Measurements from ENCODE around the gene GLG1. TPM values are rescaled to one million over a fixed set of nuclear protein-coding genes. Genes with fewer than 3 reads are reported as not detected.
"Not testable (repeated sequence)": the region's sequence is repeated elsewhere in the genome, so short reads cannot be mapped to it uniquely, and the experiment has no call there.

GLG1 gene
- polyA plus RNA-seq, 2 of the 4 experiments (the other 2 are of a cell fraction), result 51.9 to 90.6 TPM

DNA sequence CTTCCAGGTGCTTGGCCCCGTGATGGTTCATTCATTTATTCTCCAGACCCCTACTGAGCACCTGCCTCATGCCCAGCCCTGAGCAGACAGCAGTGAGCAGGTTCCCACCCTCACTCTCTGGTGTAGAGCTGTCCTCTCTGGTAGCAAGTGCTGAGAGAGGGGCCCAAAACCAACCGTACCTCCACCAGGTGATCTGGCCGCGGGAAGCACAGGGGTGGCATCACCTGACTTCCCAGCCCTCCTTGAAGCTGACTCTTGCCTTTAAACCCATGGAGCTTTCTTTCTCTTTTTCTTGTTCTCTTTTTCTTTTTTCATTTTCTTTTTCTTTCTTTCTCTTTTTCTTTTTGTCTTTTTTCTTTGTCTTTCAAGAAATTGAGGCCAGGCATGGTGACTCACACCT is 206.7 kb downstream of the GLG1 start:
- ATAC-seq; H3K4me1 ChIP-seq; H3K4me2 ChIP-seq; CTCF ChIA-PET; POLR2A ChIA-PET; FAIRE-seq; H3K9me3 ChIP-seq; H3K4me3 ChIP-seq; H3K27ac ChIP-seq; DNase-seq (ENCODE audit: low read depth in 1 of 2, low spot score in 1 of 2): not testable (repeated sequence)
- WGBS (ENCODE audit: missing lambda C conversion rate), result 85% methylated on average over 3 of the region's 4 CpGs

DNA sequence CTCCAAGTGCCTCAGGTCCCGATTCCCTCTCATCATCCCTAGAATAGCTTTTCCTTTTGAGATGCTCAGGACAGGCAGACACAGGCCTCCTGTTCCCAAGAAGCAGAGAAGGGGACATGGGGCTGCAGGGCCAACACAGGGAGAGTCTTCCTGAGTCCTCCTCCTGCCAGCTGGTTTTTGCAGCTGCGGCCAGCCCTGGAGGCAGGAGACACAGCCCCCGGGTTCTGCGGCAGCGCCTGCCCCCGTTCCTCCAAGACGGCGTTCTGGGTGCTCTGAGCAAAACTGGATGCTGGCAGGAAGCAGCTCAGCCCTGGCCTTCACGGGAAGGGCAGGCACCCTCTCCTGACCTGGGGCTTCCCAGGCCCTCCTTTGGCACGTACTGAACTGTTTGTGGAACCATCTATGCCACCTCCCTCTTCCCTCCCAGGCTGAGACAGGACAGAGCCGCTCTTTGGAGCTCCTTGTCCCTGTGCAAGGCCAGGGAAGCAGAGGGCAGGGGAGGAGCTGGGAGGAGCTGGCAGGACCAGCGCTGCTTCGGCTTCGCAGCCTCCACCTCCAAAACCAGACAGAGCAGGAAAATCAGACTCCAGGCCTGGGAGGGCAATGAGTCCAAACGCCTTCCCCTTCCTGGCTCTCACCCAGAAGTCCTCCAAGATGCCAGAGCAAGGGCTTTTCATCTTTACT is 208.6 kb downstream of the GLG1 start:
- CTCF ChIA-PET; H3K4me1 ChIP-seq; H3K4me2 ChIP-seq; FAIRE-seq; DNase-seq (ENCODE audit: low read depth in 1 of 2, low spot score in 1 of 2); H3K9me3 ChIP-seq; POLR2A ChIA-PET; H3K4me3 ChIP-seq; H3K27ac ChIP-seq: not testable (repeated sequence)
- peak; percentile 57 to 61; a peak in 5 of 6 replicates for ATAC-seq
- 79% methylated on average over 12 of the region's 15 CpGs for WGBS (ENCODE audit: missing lambda C conversion rate)

Small RNAs within 50 kb of the gene (small RNA-seq; reads per million reads assigned to genes)
- gene RF00019 (0 reads per million in 6 experiments), gene RNU6-237P (0 reads per million in 6 experiments)

Other genes with a start within 250 kb of the GLG1 start
- 0.61 and 1.0 TPM in 2 replicates for gene NPIPB15, start 230.8 kb downstream of the GLG1 start, polyA plus RNA-seq (2011; rRNA removed)
- gene NPIPB15, start 230.8 kb downstream of the GLG1 start, polyA plus RNA-seq (2017; fragmentation: RNase III; extraction: RNeasy Plus Mini Kit Qiagen cat#74134 plus additional on column Dnase treatment), result 0.50 to 0.70 TPM (median 0.61 TPM) in 3 replicates
- 0.26 and 0.50 TPM in 2 replicates for gene CLEC18B, start 185.6 kb downstream of the GLG1 start, polyA plus RNA-seq (2011; rRNA removed)
- gene CLEC18B, start 185.6 kb downstream of the GLG1 start, polyA plus RNA-seq (2017; fragmentation: RNase III; extraction: RNeasy Plus Mini Kit Qiagen cat#74134 plus additional on column Dnase treatment), result 0.31 to 0.69 TPM (median 0.51 TPM) in 3 replicates
- 50.6 and 52.5 TPM in 2 replicates for gene RFWD3, start 59.8 kb upstream of the GLG1 start, polyA plus RNA-seq (2011; rRNA removed)
- 36.1 to 43.2 TPM (median 36.7 TPM) in 3 replicates for gene RFWD3, start 59.8 kb upstream of the GLG1 start, polyA plus RNA-seq (2017; fragmentation: RNase III; extraction: RNeasy Plus Mini Kit Qiagen cat#74134 plus additional on column Dnase treatment)
- 17.9 and 18.8 TPM in 2 replicates for gene MLKL, start 93.7 kb upstream of the GLG1 start, polyA plus RNA-seq (2011; rRNA removed)
- gene MLKL, start 93.7 kb upstream of the GLG1 start, polyA plus RNA-seq (2017; fragmentation: RNase III; extraction: RNeasy Plus Mini Kit Qiagen cat#74134 plus additional on column Dnase treatment), result 12.3 to 14.3 TPM (median 12.6 TPM) in 3 replicates
- 7.1 and 11.0 TPM in 2 replicates for gene FA2H, start 167.7 kb upstream of the GLG1 start, polyA plus RNA-seq (2011; rRNA removed)
- 5.3 to 9.2 TPM (median 5.6 TPM) in 3 replicates for gene FA2H, start 167.7 kb upstream of the GLG1 start, polyA plus RNA-seq (2017; fragmentation: RNase III; extraction: RNeasy Plus Mini Kit Qiagen cat#74134 plus additional on column Dnase treatment)

All from A549 (cell line).